GM18505 (cell line): Measurements from ENCODE around the gene FHIT.

ENCODE experiments used
- ATAC-seq: cut with Tn5 transposase; IDR thresholded peaks from one replicate; pipeline ENCODE4 v1.9.1; 2021; ENCODE audit not compliant: unreplicated experiment
- POLR2A ChIP-seq: IDR thresholded peaks from 4 replicates; pipeline ENCODE4 v1.6.1; 2011; ENCODE audit warnings: borderline replicate concordance; ENCODE audit not compliant: insufficient read depth, insufficient read length; ENCODE audit errors: extremely low read depth

FHIT gene

GRCh38 chr3:60431599-60431958 lies 819.7 kb downstream of the FHIT start:
- no peak for TF ChIP-seq POLR2A
- no peak for ATAC-seq

DNA sequence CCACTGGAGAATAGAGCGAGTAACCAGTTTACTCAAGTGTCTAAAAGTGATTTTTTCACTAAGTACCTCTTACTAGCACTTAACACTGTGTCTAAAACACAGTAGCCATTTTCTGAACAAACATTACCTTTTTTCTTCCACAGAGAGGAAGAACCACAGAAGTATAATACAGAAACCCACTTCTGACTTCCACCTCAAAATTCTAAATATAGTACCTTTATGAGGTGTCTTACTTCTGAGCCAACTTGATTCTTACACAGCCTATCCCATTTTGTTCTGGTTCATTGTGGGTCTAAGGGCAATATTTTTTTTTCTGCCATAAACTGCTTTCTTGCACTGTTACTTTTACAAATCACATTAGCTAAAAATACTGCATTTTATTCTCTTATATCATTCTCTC lies 821.0 kb downstream of the FHIT start:
- TF ChIP-seq POLR2A, result no peak
- no peak for ATAC-seq

- TF ChIP-seq POLR2A, result no peak
- no peak for ATAC-seq
Observed at GRCh38 chr3:60427109-60427508, 824.1 kb downstream of the FHIT start.

DNA sequence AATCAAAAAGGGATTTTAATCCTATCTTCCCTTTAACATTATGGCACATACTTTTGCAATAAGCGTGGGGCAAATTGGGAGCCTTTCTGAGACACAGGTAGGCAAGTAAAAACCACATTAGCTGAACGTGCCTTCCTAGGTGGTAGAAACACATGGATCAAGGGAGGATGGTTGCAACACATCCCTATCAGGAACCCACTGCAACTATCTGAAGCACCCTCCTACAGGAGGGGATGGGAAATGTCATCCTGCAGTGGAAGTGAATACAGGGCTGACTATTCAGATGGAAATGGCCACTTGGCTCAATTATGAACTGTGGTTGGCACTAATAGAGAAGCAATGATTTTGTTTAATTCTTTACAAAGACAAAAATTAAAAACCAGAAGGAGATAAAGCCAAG lies 826.3 kb downstream of the FHIT start:
- no peak for ATAC-seq
- no peak for TF ChIP-seq POLR2A

- ATAC-seq, result no peak
- no peak for TF ChIP-seq POLR2A
Observed at GRCh38 chr3:60424034-60424433, 827.2 kb downstream of the FHIT start.

- no peak for ATAC-seq
Observed at GRCh38 chr3:60423556-60423955, 827.7 kb downstream of the FHIT start.

GRCh38 chr3:60421749-60422446 lies 829.4 kb downstream of the FHIT start:
- ATAC-seq, result no peak
- no peak for TF ChIP-seq POLR2A

More at GRCh38 chr3:60423556-60423955, 827.7 kb downstream of the FHIT start:
- TF ChIP-seq POLR2A, result no peak

DNA sequence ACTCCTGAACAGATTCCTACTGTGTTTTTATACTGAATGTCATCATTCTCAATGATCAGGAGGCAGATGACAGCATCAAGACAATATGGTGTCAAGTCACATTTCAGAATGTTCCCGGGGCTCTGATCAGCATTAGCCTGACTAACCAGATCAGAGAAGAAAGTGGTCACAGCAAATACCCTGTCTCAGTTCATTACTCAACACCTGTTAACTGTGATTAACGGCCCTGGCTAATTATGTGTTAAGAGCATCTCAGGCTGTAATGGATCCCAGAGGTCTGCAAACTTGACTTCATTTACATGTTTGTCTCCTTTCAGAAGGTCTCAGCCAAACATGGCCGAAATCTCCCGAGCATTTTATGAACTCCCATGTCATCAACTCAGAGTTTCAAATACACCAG lies 833.7 kb downstream of the FHIT start:
- TF ChIP-seq POLR2A, result no peak
- no peak for ATAC-seq

DNA sequence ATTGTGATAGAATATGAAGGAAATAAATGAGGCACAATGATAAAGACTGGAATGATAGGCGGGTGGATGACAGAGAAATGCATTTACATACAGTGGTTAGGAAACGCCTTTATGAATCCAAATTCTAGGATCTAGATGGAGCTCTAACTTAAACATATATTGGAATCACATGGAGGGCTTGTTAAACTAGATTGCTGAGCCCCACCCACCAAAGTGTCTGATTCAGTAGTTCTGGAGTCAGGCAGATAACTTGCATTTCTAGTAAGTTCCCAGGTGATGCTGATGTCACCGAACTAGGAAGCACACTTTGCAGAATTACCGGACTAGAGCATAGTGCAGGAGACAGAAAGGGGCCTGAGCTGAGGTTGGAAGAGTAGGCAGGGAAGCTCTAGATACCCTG lies 837.2 kb downstream of the FHIT start:
- TF ChIP-seq POLR2A, result no peak

GRCh38 chr3:60413551-60413950 lies 837.7 kb downstream of the FHIT start:
- ATAC-seq, result no peak
- TF ChIP-seq POLR2A, result no peak

More for the DNA sequence above, 837.2 kb downstream of the FHIT start:
- no peak for ATAC-seq

DNA sequence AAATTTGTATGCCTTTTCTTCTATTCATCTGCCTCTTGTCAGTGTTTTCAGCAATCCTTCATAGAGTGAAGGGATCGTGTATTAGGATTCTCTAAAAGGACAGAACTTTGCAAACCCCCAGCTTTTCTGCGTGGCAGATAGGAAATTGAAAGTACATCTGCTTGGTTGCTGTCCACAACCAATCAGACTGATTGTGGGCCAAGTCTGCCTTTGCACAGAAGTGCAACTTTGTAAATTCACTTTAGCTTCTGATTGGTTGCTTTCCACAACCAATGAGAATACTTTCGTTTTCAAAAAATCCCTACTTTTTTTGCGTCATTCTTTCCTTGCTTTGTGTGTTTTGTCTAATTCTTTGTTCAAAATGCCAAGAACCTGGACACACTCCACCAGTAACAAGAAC lies 847.4 kb downstream of the FHIT start:
- no peak for TF ChIP-seq POLR2A
- no peak for ATAC-seq

GRCh38 chr3:60402931-60403330 lies 848.3 kb downstream of the FHIT start:
- no peak for TF ChIP-seq POLR2A
- no peak for ATAC-seq

DNA sequence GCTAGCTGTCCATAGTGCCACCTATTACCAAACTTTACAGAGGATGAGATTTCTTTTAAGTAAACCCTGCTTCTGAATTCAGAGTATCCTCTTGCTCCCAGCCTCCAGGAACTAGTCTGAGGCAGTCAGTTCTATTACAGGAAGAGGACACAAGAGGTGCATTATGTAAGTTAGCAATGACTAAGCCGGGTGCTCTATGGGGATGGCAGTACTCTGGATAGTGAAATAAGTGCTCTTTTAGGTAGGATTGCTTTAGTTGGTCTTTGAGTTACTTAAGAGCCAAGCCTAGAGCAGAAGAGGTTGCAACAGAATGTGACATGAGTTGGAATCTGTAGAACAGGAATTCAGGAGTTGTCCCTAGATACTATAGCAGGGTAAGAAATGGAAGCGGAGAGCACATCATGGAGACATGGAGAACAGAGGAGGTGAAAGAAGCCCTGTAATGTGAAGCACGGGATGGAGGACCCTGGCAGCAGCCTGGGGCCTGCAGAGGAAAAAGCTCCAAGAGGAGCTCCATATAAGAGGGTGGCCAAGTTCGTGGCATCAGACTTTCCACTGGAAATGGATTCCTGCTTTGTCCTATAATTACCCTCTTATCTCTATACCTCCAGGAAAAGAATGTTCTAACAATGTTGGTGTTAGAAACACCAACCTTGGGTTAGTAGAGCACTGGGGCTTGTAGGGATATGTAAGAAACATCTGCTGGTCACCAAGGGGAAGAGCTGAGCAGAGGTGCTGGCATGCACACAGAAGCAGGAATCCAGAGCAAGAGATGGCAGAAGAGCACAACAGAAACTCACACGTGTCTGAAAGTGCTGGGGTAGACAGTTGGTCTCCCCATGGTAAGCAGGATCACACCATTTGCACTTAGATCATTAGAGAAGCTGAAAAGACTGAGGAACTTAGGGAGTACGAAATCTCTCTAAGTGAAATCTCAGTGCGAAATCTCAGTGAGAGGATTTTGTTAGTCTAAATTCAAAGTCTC lies 851.1 kb downstream of the FHIT start:
- no peak for ATAC-seq

GRCh38 chr3:60399292-60399691 lies 852.0 kb downstream of the FHIT start:
- TF ChIP-seq POLR2A, result no peak
- no peak for ATAC-seq

More for the DNA sequence above, 851.1 kb downstream of the FHIT start:
- TF ChIP-seq POLR2A, result no peak
